Heart left ventricle (tissue), 16 donors: ENCODE measurements around the gene PTGFRN. TPM values are rescaled to one million over a fixed set of nuclear protein-coding genes. Genes with fewer than 3 reads are reported as not detected.

Experiments
- ATAC-seq, 4 donors: fragments of 200-7000 bp; cut with Tn5 transposase; one replicate each; pipeline ENCODE4 v1.9.1; 2020 to 2022; ENCODE audit warnings: moderate library complexity in 4 of 4, mild to moderate bottlenecking in 3 of 4, moderate number of reproducible peaks in 1 of 4
- DNase-seq, 5 donors: peaks; one replicate each; pipeline ENCODE4 v3.0.0-alpha.2; 2020
- H3K27ac ChIP-seq, 12 donors: fragments of 200-600 bp; sonication (generic) in 4 of 12; one replicate each; pipeline versions ENCODE4 v1.5.0 to v1.8.0; 2016 to 2022; ENCODE audit warnings: mild to moderate bottlenecking in 2 of 12
- H3K27me3 ChIP-seq, 9 donors: fragments of 200-600 bp; sonication (generic) in 2 of 9; one replicate each; pipeline versions ENCODE4 v1.5.1 to v1.8.0; 2016 to 2022; ENCODE audit warnings: mild to moderate bottlenecking in 3 of 9
- H3K36me3 ChIP-seq, 9 donors: fragments of 200-600 bp; sonication (generic) in 2 of 9; one replicate each; pipeline versions ENCODE4 v1.5.0 to v1.8.0; 2018 to 2022; ENCODE audit warnings: mild to moderate bottlenecking in 2 of 9
- H3K4me1 ChIP-seq, 12 donors: fragments of 200-600 bp; sonication (generic) in 4 of 12; one replicate each; pipeline versions ENCODE4 v1.5.0 to v1.8.0; 2016 to 2022; ENCODE audit warnings: mild to moderate bottlenecking in 3 of 12
- H3K4me3 ChIP-seq, 12 donors: fragments of 200-600 bp; sonication (generic) in 4 of 12; one replicate each; pipeline versions ENCODE4 v1.5.0 to v1.8.0; 2017 to 2022; ENCODE audit warnings: mild to moderate bottlenecking in 9 of 12, moderate library complexity in 4 of 12
- H3K9me3 ChIP-seq, 12 donors: fragments of 200-600 bp; sonication (generic) in 4 of 12; one replicate each; pipeline versions ENCODE4 v1.5.0 to v1.8.0; 2016 to 2022; ENCODE audit warnings: mild to moderate bottlenecking in 1 of 12
- POLR2A ChIP-seq, 2 donors: fragments of 450-650 bp; IDR thresholded peaks; one replicate each; pipeline ENCODE4 v1.6.1; 2017; ENCODE audit warnings: antibody characterized with exemption in 2 of 2, mild to moderate bottlenecking in 2 of 2, moderate library complexity in 2 of 2
- WGBS, 4 donors: extraction: QIAGEN DNeasy Blood & Tissue Kit in 2 of 4; methylation state at CpG; one replicate each; pipeline versions ENCODE4 v1.1.5 to v1.1.7; 2013 to 2018; 5-methylcytosine and 5-hydroxymethylcytosine counted together
- intact Hi-C, 10 donors: fragments of 100-400 bp; cut with DNase I; formaldehyde crosslinking; loops; one replicate each; pipeline versions ENCODE4 v1.11.1 to v1.14.2; 2022
- polyA plus RNA-seq, 2 donors: library from polyadenylated mRNA; stranded (reverse); fragments of 200-250 nt; gene quantifications; one replicate each; pipeline ENCODE4 v1.2.3, GENCODE V29; 2013
- total RNA-seq, 9 donors: library from RNA; depleted of rRNA in 2 of 9; stranded (reverse); fragments of >200 nt in 2 of 9; fragmentation: NEBNext Ultra II Directional in 3 of 9; extraction: Animal tissue kit (Norgen Biotek cat#: 25700) in 3 of 9; gene quantifications; one replicate each; pipeline versions ENCODE4 v1.1.0 to v1.2.4, GENCODE V29; 2016 to 2023
- TF ChIP-seq, protein P1 (sequence below), 12 donors: fragments of 200-600 bp; sonication (generic) in 4 of 12; IDR thresholded peaks; one replicate each; pipeline versions ENCODE4 v1.5.0 to v1.8.0; 2018 to 2022; ENCODE audit warnings: antibody characterized with exemption in 12 of 12, mild to moderate bottlenecking in 5 of 12
- donor health status: ischemic (EF 13 %, LVEDD 7.1; RV severe dilation, severe dysfunction).
- donor health status: healthy with polysubstance abuse.
- donor health status: DM: no; HTN: yes; CAD: no.
- donor health status: DM: no; HTN: no; CAD: no.
- donor health status: ischemic (EF 25% LVEDD 6.9; RV normal size, moderate dysfunction).
- donor health status: ischemic (EF 25% LVEDD 5.7; RV mildly dilated, moderate dysfunction).
- donor health status: healthy.
- donor health status: DM: yes; HTN: yes; CAD: no.
- donor health status: ischemic (EF 35%, LVEDD 5.7; RV mildly dilated, moderate dysfunction).
- donor health status: nonischemic (EF 11% LVEDD 7.7; RV severe dilation, severe dysfunction).
- donor health status: DM: yes; HTN: yes; CAD: no.
- donor health status: PGD.
- donor health status: ischemic (EF 29% LVEDD 5.4; RV normal size, mild dysfunction).
- donor health status: nonischemic (EF 23%, LVEDD 6.1; RV moderate dilation, normal function).

PTGFRN gene
- total and polyA plus RNA-seq, 11 donors, result 21.5 to 231 (median 98.7) TPM

GRCh38 chr1:117017062-117017461, 107.3 kb downstream of the PTGFRN start:
- TF ChIP-seq, protein P1, sequence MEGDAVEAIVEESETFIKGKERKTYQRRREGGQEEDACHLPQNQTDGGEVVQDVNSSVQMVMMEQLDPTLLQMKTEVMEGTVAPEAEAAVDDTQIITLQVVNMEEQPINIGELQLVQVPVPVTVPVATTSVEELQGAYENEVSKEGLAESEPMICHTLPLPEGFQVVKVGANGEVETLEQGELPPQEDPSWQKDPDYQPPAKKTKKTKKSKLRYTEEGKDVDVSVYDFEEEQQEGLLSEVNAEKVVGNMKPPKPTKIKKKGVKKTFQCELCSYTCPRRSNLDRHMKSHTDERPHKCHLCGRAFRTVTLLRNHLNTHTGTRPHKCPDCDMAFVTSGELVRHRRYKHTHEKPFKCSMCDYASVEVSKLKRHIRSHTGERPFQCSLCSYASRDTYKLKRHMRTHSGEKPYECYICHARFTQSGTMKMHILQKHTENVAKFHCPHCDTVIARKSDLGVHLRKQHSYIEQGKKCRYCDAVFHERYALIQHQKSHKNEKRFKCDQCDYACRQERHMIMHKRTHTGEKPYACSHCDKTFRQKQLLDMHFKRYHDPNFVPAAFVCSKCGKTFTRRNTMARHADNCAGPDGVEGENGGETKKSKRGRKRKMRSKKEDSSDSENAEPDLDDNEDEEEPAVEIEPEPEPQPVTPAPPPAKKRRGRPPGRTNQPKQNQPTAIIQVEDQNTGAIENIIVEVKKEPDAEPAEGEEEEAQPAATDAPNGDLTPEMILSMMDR (IDR thresholded peaks at IDR 0.05), result no peak
- TF ChIP-seq POLR2A (IDR thresholded peaks at IDR 0.05), result no peak
- Histone ChIP-seq H3K27me3 (no peaks in the 10 kb centered on the region), H3K9me3 (no peaks in the 10 kb centered on the region), H3K4me1 (peaks cover 0 to 10% (median 0%) of the 10 kb centered on the region in 12 donors), H3K27ac (peak overlapping the region in 2 of 12 donors; percentile 1 to 55), H3K36me3 (no peaks in the 10 kb centered on the region), H3K4me3 (no peak overlapping the region)
- WGBS, 4 donors, result 80 to 91% (median 83%) methylated on average over 4 of the region's 4 CpGs
- intact Hi-C loops, result no loop called here
- DNase-seq (no peak), ATAC-seq (no peak)

DNA sequence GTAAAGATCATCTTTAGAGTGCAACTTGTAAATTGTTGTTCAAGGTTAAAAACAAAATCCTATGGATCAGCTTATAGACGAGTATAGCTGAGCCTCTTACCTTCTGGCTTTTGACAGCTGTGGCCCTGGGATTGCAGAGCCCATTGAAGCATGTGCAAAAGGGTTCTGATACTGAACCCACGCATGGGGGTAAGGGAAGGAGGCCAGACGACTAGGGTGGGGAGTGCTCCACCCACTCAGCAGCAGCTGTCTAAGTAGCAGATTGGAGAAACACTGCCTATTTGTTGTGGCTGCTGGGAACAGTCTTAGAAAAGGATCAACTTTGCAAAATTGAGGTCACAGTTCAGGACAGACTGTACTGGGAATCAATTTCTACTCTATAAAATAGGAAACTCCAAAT, 107.9 kb downstream of the PTGFRN start:
- H3K27me3 ChIP-seq, result no peaks in the 10 kb centered on the region
- H3K4me3 ChIP-seq, result no peak overlapping the region
- intact Hi-C loops, result no loop called here
- 37 to 63% (median 55%) methylated on average over 3 of the region's 3 CpGs for WGBS, 4 donors
- no peaks in the 10 kb centered on the region for H3K9me3 ChIP-seq
- DNase-seq, result peak in 4 of 5 donors; percentile 48 to 76 (median 56)
- peaks cover 0 to 10% (median 0%) of the 10 kb centered on the region in 12 donors for H3K4me1 ChIP-seq
- ATAC-seq, result peak; percentile 60 to 96 (median 82)
- H3K36me3 ChIP-seq, result no peaks in the 10 kb centered on the region
- H3K27ac ChIP-seq, result peak overlapping the region in 3 of 12 donors; percentile 4 to 76 (median 46)
- TF ChIP-seq POLR2A (IDR thresholded peaks at IDR 0.05), result no peak
- TF ChIP-seq, protein P1 (IDR thresholded peaks at IDR 0.05), result no peak

- DNase-seq, result no peak
- no peaks in the 10 kb centered on the region for H3K9me3 ChIP-seq
- intact Hi-C loops, result loop anchor here in 1 of 10 donors (10.0 kb wide), 1 partner anchor 146 kb away; no protein-coding TSS in a partner anchor
- TF ChIP-seq, protein P1 (IDR thresholded peaks at IDR 0.05), result no peak
- TF ChIP-seq POLR2A (IDR thresholded peaks at IDR 0.05), result no peak
- no peaks in the 10 kb centered on the region for H3K27me3 ChIP-seq
- H3K36me3 ChIP-seq, result no peaks in the 10 kb centered on the region
- ATAC-seq, result peak in 1 of 4 donors; percentile 22
- H3K27ac ChIP-seq, result no peak overlapping the region
- whole genome bisulfite sequencing, 4 donors, result 0 to 44% (median 20%) methylated on average over 1 of the region's 1 CpG
- peaks cover 0 to 10% (median 0%) of the 10 kb centered on the region in 12 donors for H3K4me1 ChIP-seq
- no peak overlapping the region for H3K4me3 ChIP-seq
Measured at GRCh38 chr1:117020526-117021156, 110.9 kb downstream of the PTGFRN start.

DNA sequence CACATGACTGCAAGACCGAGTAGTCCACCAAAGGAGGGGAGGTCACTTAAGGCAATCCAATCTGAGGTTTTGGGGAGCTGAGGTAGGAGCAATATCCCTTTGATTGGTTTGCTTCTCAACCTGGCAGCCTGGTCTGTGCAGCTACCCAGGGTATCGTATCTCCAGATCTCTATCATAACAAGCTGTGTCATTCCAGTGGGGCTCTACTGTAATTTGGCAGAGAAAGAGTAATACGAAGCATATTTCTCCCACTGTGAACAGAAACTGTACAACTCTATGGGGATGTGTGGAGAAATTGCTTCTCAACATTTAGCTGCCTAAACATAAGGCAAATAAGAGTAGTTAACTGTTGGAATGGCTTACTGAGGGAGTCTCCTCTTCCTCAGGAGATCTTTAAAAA, 112.4 kb downstream of the PTGFRN start:
- intact Hi-C loops, result loop anchor here in 1 of 10 donors (10.0 kb wide), 1 partner anchor 147 kb away; no protein-coding TSS in a partner anchor
- TF ChIP-seq, protein P1 (IDR thresholded peaks at IDR 0.05), result no peak
- TF ChIP-seq POLR2A (IDR thresholded peaks at IDR 0.05), result no peak
- WGBS, 4 donors, result 58 to 78% (median 74%) methylated on average over 3 of the region's 3 CpGs
- no peak overlapping the region for H3K27ac ChIP-seq
- no peaks in the 10 kb centered on the region for H3K9me3 ChIP-seq
- ATAC-seq (no peak), DNase-seq (no peak)
- no peaks in the 10 kb centered on the region for H3K27me3 ChIP-seq
- H3K36me3 ChIP-seq, result no peaks in the 10 kb centered on the region
- peaks cover 0 to 15% (median 3%) of the 10 kb centered on the region in 12 donors for H3K4me1 ChIP-seq
- H3K4me3 ChIP-seq, result no peak overlapping the region
